Embryonic facial prominence (tissue), 1 donor: ENCODE measurements around the gene PXDN.

Experiments
- DNase-seq: peaks from one replicate; pipeline ENCODE4 v3.0.0-alpha.2; 2016; ENCODE audit errors: extremely low spot score

The PXDN gene

DNA sequence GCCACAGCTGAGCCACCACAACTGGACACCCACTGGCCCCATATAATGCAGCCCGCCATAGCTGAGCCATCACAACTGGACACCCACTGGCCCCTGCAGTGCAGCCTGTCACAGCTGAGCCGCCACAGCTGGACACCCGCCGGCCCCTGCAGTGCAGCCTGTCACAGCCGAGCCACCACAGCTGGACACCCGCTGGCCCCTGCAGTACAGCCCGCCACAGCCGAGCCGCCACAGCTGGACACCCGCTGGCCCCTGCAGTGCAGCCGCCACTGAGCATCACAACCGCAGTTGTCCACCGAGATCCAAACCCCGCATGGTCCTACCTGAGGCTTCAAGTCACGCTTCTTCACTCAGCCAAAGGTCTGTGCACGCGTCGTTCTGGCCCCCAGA is 134.2 kb downstream of the PXDN start:
- DNase-seq: no peak

DNA sequence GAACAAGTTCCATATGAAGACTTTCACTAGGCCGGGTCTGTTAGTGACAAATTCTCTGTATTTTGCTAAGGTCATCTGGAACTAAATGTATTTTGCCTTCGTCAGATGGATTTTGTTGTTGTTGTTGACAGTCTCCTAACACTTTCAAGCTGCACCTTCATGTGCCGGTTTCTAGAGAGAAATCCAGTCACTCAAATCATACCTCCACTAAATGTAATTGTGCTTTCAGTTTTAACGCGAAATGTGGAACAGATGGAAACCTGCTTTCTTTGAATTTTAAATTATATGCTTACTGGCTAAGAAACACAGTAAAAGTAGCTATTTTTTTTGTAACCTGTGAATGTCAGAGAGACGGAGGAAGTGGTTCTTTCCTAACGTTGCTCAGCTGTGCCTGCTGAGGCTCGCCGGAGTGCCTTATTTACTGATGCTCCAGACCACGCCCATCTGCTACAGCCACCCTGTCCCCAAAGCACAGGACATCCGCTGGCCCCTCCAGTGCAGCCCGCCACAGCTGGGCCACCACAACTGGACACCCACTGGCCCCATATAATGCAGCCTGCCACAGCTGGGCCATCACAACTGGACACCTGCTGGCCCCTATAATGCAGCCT is 134.7 kb downstream of the PXDN start:
- no peak for DNase-seq

DNA sequence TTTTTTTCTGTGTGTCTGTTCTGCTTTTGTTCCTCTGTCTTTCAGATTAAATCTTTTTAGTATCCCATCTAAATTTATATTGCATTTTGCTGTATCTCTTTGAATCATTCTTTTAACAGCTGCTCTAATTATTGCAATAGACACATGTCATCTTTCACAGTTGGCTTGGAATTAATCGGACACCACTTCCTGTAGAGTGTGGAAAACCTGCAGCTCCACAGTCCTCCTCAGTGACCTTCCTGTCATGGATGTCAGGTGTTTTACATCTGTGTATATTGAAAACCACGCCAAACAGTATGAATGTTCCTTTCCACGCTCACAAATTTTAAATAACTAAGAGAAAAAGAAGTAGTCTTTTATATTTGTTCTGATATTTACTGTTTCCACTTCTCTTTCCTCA is 135.3 kb downstream of the PXDN start:
- DNase-seq: no peak

DNA sequence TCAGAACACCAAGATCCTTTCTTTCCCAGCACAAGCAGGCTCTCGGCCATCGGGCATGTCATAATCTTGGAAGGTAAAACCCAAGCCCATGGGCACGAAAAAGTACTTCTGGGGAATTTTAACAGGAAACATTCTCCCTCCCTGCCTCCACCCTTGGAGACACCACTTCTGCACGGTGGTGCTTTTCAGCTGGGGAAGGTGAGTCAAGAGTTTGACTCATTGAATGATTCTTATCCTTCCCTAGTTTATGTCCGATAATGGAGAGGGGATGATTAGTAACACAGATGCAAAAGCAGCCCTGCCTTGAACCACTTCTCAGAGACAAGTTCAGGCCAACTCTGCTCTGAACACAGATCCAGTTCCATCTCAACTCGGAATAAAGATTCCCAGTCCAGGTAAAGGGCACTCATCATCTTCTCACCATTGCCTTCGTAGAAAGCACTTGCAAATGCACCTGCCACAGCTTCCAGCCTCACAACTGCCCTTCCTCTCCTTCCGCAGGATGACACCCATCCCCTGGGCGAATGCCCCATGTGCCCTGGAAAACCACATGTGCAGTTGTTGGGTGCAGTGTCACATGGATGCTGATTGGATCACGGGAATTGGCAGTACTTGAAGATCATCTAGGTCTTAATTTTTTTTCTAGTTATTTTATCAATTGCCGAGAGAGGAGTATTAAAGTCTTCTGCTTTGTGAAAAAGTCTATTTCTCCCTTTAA is 136.2 kb downstream of the PXDN start:
- DNase-seq: no peak

DNA sequence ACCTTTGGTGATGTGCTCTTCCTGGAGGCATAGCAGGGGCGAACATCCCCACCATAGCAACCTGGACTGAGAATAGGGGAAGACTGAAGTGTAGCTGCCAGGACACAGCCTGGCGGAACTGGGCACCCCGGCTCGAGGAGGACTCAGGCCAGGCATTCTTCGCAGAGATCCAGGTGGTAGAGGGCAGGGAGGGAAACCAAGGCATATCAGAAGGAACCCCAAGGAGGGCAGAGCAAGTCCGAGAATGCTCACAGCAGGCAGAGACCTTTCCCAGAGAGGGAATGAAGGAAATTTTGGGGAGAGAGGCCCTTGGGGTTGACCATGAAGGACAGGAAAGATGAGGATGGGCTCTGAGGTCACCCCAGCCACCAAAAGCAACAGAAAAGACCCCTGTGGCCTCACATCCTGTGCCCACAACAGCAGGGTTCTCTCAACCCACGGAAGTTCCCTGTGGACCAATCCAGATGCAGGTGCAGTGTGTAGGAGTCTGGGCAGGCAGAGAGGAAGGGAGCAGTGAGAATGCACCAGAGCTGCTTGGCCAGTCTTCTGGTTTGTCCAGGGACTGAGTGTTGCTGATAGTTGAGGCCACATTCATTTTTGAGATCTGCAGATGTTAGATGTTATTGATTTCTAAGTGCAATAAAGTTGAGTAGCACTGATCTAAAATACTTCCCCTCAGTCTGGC is 136.9 kb downstream of the PXDN start:
- no peak for DNase-seq

DNA sequence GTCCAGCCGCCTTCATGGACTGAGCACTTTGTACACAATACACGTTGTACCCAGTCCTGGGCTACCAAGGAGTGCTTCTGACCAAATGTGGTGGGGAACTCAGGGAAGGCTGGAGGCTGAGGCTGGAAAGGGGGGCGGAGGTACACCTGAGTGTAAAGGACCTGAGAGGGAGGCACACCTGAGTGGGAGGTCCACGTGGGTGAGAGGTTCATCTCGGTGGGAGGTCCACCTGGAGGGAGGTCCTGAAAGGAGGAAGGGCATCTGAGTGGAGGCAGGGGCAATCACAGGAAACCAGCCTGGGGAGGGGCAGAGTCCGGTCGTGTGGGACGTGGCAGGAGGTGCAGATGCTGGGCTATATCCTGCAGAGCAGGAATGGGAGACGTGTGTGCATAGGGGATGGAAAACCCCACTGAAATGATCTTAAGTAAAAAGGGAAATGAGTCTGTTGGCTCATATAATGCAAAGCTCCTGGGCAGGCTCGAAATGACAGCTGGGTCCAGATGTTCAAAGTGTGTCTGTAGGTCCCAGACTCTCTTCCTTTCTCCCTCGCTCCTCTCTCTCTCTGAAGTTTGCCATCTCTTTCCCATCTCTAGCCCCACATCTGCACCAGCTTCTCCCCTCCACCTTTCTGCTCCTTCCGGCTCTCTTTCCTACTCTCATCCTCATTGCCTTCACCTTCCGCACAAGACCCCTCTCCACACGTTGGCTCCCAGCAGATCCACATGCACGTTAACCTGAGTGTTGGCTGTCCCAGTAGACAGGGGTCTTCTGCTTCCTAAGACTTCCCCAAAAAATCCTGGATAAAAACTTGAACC is 137.7 kb downstream of the PXDN start:
- no peak for DNase-seq

DNA sequence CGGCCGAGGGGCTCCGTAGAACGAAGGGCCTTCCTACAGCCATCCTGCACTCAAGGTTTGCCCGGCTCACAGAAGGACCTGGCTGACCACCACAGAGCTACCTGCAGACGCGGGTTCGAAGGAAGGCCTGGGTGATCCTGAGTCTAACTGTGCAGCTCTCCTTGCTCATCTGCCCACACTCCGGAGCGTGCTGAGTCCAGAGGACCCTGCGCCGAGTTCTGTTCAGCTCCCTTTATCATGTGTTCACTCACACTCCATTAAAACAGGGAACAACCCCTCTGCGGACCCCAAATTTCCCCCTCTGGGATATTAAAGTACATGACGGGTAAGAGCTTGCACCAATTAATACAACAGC is 138.3 kb downstream of the PXDN start:
- no peak for DNase-seq

DNA sequence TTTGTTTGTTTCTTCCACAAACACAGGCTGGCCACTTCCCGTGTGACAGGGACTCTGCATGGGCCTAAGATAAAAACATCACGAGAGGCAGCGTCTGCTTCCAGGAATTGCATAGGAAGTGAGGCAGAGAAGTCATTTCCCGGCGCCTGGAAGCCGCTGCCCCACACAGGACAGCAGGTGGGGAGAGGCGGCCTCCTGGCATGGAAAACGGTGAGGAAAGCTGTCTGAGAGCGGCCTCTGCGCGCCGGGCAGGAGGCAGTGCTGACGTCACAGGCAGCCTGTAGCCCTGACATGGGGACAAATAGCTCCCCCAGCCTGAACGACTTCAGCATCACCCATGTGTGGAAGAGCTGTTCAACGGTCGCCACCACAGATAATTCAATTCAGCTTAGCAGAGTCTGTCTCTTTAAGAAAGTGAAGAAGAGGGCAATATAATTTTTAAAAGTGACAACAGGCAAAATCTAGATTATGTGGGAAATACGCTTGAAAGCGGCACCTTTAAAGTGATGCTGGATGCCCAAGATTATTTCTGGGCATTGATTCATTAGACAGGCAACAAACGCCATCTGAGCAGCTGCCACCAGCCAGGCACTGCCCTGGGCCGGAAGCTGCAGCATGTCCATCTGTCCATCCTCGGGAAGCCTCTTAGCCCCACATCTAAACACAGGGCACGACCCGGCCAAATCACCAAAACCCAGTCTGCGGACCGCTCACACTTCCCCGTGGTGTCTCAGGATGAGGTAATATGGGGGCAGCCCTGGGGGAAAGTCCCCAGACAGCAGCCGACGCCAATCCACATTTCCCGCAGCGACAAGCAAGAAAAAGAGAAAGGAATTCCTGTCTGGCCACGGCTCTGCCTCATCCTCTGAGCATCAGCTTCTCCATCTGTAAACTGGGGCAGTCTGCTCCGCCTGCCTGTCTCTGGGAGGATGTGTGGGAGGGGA is 138.9 kb downstream of the PXDN start:
- no peak for DNase-seq

DNA sequence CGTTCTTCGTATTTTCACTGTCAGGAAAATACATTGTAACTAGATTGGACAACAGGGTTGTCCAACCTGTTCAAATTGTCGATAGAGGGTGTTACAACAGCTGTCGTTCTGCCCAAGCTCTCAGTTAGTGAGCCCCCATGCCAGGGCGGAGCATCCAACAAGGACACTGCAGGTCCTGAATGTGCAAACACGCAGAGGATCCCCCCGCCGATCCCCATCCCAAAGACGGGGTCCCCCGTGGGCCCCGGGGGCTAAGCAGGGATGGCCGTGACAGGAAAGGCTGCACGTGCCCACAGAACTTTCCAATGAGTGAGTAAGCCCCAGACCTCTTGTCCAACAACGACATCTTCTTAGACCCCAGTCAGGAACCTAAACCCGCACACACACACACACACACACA is 140.8 kb downstream of the PXDN start:
- DNase-seq: no peak

DNA sequence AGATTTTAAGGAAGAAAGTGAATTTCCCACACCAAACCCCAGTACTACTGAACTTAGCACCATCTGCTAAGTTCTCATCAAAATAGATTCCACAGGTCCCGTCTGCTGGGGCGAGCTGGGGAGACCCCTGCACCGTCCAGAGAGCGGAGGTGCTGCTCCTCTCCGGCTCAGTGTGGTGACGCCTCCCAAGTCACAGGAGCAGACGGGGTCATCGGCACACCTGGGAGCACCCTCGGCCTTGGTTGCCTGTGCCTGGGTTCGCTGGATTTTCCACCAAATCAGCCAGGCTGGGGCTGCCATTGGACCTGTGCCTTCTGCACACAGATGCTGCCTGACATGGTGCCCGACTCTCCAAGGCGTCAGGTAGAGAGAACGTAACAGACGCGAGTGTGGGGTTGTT is 141.3 kb downstream of the PXDN start:
- DNase-seq: no peak

DNA sequence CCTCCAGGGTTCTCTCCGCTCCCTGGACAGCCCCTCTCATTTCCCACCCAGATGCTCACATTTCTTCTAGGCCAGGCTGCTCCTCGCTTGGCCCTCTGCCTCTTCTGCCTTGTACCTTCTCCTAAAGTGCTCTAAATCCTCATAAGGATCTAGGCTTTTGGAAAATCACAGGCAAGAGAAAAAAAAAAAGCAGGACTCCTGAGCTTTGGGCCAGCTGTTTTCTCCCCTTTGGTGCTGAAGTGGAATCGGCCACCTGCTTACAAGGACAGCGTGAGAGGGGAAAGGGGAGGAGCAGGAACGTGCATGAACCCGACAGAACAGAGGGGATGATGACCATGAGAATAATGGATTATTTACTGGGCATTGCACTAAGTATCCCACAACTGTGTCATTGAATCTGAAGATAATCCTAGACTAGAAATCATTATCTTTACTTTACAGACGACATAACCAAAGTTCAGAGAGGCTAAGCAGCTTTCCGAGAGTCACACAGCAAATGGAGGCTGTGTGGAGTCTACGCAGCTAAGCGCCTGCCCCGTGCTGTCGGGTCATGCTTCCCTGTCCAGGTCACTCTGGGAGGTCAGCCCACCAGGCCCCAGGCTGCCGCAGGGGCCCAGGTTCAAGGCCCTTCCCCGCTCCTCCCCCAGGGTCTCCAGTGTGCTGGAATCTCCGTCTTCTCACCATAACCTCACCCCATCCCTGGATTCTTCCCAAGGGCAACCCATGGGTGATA is 141.9 kb downstream of the PXDN start:
- no peak for DNase-seq

DNA sequence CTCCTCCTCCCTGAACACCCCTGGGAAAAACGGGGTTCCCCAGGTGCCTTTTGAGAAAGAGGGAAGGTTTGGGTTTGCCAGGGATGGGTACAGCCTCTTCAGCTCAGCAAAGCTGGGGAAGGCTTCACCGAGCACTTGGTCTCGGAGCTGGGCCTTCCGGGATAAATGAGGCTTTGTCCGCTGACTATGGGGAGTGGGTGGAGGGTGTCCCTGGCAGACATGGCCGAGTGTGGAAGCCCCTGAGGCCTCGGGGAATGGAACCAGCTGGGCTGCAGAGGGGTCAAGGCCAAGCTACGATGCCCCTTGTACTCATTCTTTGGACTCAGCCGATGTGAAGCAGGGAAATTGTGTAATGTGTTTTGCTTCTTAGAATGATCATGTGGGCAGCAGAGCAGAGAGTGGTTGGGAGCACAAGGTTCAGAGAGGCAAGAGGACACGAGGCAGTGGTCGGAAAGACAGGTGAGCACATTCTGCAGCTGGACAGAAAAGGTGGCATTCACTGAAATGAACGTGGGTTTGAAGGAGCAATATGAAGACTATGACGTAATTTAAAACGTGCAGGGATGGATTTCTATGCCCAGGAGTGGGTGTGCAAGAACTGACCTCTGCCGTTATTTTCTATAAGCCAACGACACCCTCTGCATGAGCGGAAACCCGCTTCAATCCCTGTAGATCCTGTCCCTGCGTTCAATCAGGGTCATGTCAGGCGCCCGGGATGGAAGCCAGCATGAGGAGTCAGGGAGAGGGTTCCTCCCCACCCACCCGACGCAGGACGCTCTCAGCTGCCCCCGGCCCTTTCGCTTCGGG is 142.6 kb downstream of the PXDN start:
- no peak for DNase-seq

DNA sequence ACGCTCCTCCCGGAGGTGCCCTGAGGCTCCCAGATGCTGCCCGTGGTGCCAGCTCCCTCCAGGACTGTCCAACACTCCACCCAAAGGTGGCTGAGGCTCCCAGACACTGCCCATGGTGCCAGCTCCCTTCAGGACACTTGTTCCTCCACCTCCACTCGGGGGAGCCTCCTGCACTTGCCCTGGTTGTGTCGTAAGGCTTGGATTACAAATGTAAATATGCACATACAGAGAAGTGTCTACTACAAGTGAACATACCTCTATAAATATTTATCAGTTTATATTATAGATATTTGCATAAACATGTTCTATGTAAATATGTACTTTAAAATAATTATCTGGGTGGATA is 143.3 kb downstream of the PXDN start:
- no peak for DNase-seq

DNA sequence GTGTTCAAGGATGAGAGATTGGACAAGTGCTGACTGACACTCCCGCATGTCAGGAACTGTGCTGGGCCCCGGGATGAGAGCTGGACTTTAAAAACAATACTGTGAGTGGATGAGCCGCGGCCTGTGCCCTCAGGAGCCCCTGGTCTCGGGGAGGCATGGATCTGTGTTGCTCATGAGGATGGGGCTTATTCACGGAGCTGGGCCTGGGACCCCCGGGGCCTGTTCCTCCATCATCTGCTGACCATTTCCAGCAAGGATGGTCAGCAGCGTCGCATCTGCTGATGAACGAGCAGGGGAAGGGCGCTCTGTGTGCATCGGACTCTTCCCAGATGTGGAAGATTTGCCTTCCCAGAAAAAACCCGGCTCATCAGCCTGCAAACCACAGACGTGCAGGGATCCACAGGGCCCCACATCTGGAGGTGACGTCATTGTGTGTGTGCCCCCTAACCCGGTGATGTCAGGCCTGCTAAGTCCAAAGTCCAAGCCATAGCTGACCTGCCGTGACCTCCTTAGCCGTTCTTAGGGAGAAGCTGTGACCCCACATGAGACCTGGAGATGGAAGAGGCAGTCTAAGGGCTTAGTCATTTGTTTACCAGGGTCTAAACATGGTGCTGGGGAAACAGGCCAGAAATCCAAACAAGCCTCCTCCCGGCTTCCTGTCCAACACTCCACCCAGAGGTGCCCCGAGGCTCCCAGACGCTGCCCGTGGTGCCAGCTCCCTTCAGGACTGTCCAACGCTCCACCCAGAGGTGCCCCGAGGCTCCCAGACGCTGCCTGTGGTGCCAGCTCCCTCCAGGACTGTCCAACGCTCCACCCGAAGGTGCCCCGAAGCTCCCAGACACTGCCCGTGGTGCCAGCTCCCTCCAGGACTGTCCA is 143.9 kb downstream of the PXDN start:
- no peak for DNase-seq

DNA sequence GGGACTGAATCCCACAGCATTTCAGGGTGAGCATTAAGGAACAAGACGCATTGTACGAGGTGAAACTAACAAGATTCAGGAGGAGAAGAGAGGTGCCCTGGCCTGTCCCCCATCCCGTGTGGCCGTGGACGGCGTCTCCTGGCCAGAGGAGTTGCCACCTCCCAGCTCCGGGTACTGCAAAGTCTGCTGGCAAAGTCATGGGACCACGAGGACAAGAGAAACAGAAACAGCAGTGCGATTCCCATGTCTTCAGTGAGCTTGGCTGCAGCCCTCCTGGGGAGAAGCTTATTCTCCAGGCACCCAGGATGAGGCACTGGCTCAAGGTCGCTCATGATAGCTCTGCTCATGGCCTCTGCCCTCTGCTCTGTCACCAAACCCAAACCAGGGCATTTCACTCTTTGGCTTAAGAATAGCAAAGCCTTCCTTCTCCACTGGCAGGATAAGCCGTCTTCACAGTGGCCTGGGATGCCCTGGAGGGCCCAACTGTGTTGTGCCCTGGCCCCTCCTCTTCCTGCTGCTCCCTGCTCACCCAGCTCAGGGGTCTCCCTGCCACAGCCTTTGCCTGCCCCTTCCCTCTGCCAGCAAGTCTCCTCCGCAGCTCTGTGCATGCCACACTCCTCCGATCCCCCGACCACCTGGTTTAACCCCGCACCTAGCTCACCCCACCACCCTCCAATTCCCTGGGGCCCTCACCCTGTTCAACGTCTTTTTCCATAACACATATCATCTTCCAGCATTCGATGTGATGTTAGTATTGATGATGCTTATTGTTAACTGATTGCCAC is 144.8 kb downstream of the PXDN start:
- DNase-seq: no peak

DNA sequence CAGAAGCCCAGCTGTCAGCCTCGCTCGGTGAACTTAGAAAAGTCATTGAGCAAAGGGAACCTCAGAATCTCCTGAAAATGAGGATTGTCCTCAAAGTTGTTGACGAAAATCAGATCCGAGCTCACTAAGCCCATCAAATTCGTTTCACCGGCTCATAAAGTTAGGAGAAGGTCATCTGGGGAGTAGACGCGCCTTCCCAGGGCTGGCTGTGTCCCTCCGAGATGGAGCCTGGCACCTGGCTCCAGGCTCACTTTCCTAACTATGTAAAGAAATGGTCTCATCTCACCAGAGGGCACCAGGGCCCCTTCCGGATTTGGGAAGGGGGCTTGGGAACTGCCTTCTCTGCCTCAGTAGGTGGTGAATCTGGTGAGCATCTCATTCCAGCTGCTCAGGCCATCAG is 145.5 kb downstream of the PXDN start:
- DNase-seq: no peak

DNA sequence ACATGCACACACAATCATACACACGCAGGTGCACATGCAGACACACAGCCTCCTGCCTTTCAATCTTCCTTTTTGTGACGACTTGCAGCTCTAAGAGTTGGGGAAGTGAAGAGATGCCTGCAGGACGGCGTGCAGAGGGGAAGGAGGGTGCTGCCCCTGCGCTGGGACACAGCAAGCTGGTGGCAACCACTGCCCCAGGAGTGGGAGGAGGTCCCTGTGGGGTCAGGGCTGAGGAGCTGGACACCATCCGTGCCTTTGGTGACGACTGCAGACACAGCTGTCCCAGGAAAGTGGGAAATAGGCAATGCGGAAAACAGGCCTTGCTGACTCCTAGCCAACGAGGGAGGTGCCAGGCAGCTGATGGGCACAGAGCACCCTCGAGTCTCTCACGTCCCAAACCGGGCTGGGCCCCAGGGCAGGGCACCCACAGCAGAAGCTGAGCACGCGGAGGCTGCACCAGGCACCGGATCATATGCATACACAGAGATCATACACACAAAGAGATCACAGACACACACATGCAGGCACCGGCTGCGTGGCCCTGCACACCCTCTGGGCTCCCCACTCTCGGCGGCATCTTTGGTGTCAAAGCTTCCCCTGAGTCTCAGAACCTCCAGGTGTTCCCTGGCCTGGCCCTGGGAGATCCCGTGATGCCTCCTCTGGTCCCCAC is 146.1 kb downstream of the PXDN start:
- no peak for DNase-seq

DNA sequence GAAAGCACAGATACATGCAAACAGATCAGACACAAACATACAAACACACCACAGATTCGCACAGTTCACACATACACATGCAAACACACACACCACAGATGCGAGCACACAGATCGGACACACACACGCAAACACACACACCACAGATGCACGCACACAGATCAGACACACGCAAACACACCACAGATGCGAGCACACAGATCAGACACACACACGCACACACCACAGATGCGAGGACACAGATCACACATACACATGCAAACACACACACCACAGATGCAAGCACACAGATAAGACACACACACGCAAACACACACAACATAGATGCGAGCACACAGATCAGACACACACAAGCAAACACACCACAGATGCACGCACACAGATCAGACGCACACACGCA is 149.0 kb downstream of the PXDN start:
- no peak for DNase-seq
